Panc1 (cell line): ENCODE results near the gene FMO2. TPM values are rescaled to one million over a fixed set of nuclear protein-coding genes. Genes with fewer than 3 reads are reported as not detected.

Experiments used
- ATAC-seq: fragments of 200-7000 bp; cut with Tn5 transposase; 2 replicates; pipeline ENCODE4 v1.9.1; 2020; ENCODE audit warnings: mild to moderate bottlenecking, moderate library complexity
- BruUV-seq: library from RNA; stranded (reverse); fragments of 400-500 nt; replicated peaks from 2 replicates; lab custom pipeline; 2021; lab: Mats Ljungman, UMichigan
- CTCF ChIA-PET: fragments of 300-600 bp; sonication (Branson Sonifier 250); formaldehyde crosslinking; loops from one replicate; lab custom pipeline; 2022; ENCODE audit warnings: antibody characterized with exemption; lab: Charles Lee
- POLR2A ChIA-PET: fragments of 300-600 bp; sonication (Branson Sonifier 250); formaldehyde crosslinking; loops from one replicate; lab custom pipeline; 2022; ENCODE audit warnings: antibody characterized with exemption; lab: Charles Lee
- DNase-seq: peaks from one replicate; pipeline ENCODE4 v3.0.0-alpha.2; 2010; ENCODE audit warnings: low read depth, low spot score
- H3K27ac ChIP-seq: 2 replicates; pipeline ENCODE4 v1.5.1; 2011; ENCODE audit warnings: mild to moderate bottlenecking, low read length, inconsistent platforms
- H3K27me3 ChIP-seq: fragments of 200-500 bp; sonication (Bioruptor generic); 2 replicates; pipeline ENCODE4 v1.6.0; 2014; ENCODE audit warnings: low read length, inconsistent platforms; ENCODE audit not compliant: control insufficient read depth, insufficient read depth
- H3K36me3 ChIP-seq: fragments of 200-500 bp; sonication (Bioruptor generic); 2 replicates; pipeline ENCODE4 v1.5.1; 2014; ENCODE audit warnings: inconsistent platforms, mild to moderate bottlenecking, low read length, moderate library complexity; ENCODE audit not compliant: control insufficient read depth, insufficient read depth
- H3K4me1 ChIP-seq: 2 replicates; pipeline ENCODE4 v1.5.1; 2011; ENCODE audit warnings: inconsistent platforms, mild to moderate bottlenecking, low read length, moderate library complexity; ENCODE audit not compliant: control insufficient read depth, insufficient read depth
- H3K4me3 ChIP-seq, 2 experiments: 2 replicates each; pipeline ENCODE4 v1.5.1; 2011 to 2012; ENCODE audit warnings: low read depth in 2 of 2, low read length in 2 of 2, mild to moderate bottlenecking in 2 of 2, inconsistent platforms in 1 of 2, moderate library complexity in 1 of 2
- H3K9me3 ChIP-seq: fragments of 200-500 bp; sonication (Bioruptor generic); 2 replicates; pipeline ENCODE4 v1.5.1; 2014; ENCODE audit warnings: low read depth, mild to moderate bottlenecking, inconsistent platforms, low read length, moderate library complexity; ENCODE audit not compliant: control insufficient read depth, insufficient read depth
- POLR2AphosphoS5 ChIP-seq: IDR thresholded peaks from 2 replicates; pipeline ENCODE4 v1.6.1; 2012; ENCODE audit warnings: mild to moderate bottlenecking, low read depth, low read length, moderate library complexity
- SIN3A ChIP-seq: IDR thresholded peaks from 2 replicates; pipeline ENCODE4 v1.6.1; 2012; ENCODE audit warnings: low read depth, mild to moderate bottlenecking, low read length, moderate library complexity, borderline replicate concordance; ENCODE audit not compliant: insufficient read depth
- TCF7L2 ChIP-seq: IDR thresholded peaks from 2 replicates; pipeline ENCODE4 v1.6.1; 2011; ENCODE audit warnings: mild to moderate bottlenecking, low read depth, low read length, inconsistent platforms
- in situ Hi-C: cut with HindIII; loops from 2 replicates; pipeline ENCODE4 v1.10.0; 2016; ENCODE audit warnings: low sequenced_read_pairs, low pct_unique_long_range_greater_than_20kb
- intact Hi-C: fragments of 100-400 bp; cut with micrococcal nuclease; formaldehyde crosslinking; loops from one replicate; pipeline ENCODE4 v1.10.0; 2022; ENCODE audit not compliant: unreplicated experiment
- total RNA-seq: library from RNA; stranded (reverse); gene quantifications from one replicate; pipeline ENCODE4 v1.2.1, GENCODE V29; 2021; ENCODE audit not compliant: unreplicated experiment
- TF ChIP-seq, protein P1 (sequence below), 2 experiments: IDR thresholded peaks; 2 replicates each; pipeline ENCODE4 v1.6.1; 2011 to 2012; ENCODE audit warnings: low read depth in 2 of 2, control low read depth in 1 of 2, low read length in 1 of 2, mild to moderate bottlenecking in 1 of 2, moderate library complexity in 1 of 2; ENCODE audit not compliant: insufficient read depth in 1 of 2
- TF ChIP-seq, protein P2 (sequence below): fragments of 450-650 bp; IDR thresholded peaks from 2 replicates; pipeline ENCODE4 v1.5.1; 2017; ENCODE audit warnings: mild to moderate bottlenecking

FMO2 gene
- total RNA-seq, 1 experiment from 2014 or later = 0.08 TPM

DNA sequence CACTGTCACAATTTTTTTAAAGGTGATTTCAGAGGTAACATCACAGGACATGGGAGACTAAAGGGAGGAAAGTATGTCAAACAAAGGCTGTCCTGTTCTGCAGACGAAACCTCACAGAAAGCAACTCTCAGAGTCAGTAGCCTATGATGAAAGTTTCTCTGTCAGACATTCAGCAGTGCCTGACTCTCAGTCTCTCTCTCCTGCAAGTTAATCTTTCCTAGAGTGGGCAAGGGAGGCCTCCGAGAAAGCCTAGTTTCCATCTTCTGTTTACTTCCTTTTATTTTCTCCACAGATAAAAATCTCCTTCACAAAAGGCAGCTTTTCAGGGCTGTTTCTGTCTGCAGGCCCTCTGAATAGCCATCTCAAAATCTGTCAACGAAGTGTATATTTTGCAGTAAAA is 24.9 kb upstream of the FMO2 start:
- H3K4me3 ChIP-seq = no peak overlapping the region
- no peaks in the 10 kb centered on the region for H3K27me3 ChIP-seq
- ATAC-seq = no peak
- intact Hi-C loops = no loop called here
- no peaks in the 10 kb centered on the region for H3K4me1 ChIP-seq
- no peak for DNase-seq
- no peaks in the 10 kb centered on the region for H3K36me3 ChIP-seq
- in situ Hi-C loops = no loop called here
- ChIA-PET CTCF (no interaction called here), POLR2A (no interaction called here)
- no peaks in the 10 kb centered on the region for H3K9me3 ChIP-seq
- TF ChIP-seq, protein P1, sequence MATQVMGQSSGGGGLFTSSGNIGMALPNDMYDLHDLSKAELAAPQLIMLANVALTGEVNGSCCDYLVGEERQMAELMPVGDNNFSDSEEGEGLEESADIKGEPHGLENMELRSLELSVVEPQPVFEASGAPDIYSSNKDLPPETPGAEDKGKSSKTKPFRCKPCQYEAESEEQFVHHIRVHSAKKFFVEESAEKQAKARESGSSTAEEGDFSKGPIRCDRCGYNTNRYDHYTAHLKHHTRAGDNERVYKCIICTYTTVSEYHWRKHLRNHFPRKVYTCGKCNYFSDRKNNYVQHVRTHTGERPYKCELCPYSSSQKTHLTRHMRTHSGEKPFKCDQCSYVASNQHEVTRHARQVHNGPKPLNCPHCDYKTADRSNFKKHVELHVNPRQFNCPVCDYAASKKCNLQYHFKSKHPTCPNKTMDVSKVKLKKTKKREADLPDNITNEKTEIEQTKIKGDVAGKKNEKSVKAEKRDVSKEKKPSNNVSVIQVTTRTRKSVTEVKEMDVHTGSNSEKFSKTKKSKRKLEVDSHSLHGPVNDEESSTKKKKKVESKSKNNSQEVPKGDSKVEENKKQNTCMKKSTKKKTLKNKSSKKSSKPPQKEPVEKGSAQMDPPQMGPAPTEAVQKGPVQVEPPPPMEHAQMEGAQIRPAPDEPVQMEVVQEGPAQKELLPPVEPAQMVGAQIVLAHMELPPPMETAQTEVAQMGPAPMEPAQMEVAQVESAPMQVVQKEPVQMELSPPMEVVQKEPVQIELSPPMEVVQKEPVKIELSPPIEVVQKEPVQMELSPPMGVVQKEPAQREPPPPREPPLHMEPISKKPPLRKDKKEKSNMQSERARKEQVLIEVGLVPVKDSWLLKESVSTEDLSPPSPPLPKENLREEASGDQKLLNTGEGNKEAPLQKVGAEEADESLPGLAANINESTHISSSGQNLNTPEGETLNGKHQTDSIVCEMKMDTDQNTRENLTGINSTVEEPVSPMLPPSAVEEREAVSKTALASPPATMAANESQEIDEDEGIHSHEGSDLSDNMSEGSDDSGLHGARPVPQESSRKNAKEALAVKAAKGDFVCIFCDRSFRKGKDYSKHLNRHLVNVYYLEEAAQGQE (IDR thresholded peaks at IDR 0.05; ENCODE audit: insufficient read depth in 1 of 2, low read depth in 2 of 2, low read length in 1 of 2) = no peak
- TF ChIP-seq, protein P2, sequence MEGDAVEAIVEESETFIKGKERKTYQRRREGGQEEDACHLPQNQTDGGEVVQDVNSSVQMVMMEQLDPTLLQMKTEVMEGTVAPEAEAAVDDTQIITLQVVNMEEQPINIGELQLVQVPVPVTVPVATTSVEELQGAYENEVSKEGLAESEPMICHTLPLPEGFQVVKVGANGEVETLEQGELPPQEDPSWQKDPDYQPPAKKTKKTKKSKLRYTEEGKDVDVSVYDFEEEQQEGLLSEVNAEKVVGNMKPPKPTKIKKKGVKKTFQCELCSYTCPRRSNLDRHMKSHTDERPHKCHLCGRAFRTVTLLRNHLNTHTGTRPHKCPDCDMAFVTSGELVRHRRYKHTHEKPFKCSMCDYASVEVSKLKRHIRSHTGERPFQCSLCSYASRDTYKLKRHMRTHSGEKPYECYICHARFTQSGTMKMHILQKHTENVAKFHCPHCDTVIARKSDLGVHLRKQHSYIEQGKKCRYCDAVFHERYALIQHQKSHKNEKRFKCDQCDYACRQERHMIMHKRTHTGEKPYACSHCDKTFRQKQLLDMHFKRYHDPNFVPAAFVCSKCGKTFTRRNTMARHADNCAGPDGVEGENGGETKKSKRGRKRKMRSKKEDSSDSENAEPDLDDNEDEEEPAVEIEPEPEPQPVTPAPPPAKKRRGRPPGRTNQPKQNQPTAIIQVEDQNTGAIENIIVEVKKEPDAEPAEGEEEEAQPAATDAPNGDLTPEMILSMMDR = no peak
- TF ChIP-seq SIN3A (no peak), TCF7L2 (no peak), POLR2AphosphoS5 (no peak)
- H3K27ac ChIP-seq = no peak overlapping the region
- no TSS peak for BruUV-seq

GRCh38 chr1:171160639-171161354 is 24.3 kb upstream of the FMO2 start:
- no peak for DNase-seq
- ChIA-PET POLR2A (no interaction called here), CTCF (no interaction called here)
- Histone ChIP-seq H3K27ac (no peak overlapping the region), H3K27me3 (no peaks in the 10 kb centered on the region), H3K4me1 (no peaks in the 10 kb centered on the region), H3K9me3 (no peaks in the 10 kb centered on the region), H3K36me3 (no peaks in the 10 kb centered on the region), H3K4me3 (no peak overlapping the region)
- BruUV-seq = no TSS peak
- in situ Hi-C loops = no loop called here
- intact Hi-C loops = no loop called here
- no peak for TF ChIP-seq SIN3A
- no peak for TF ChIP-seq TCF7L2
- TF ChIP-seq, protein P1 (IDR thresholded peaks at IDR 0.05; ENCODE audit: insufficient read depth in 1 of 2, low read depth in 2 of 2, low read length in 1 of 2) = no peak
- TF ChIP-seq, protein P2 = no peak
- no peak for TF ChIP-seq POLR2AphosphoS5
- no peak for ATAC-seq
